Body of pancreas (tissue), 4 donors: ENCODE results near the gene SBF2.

Experiments
- POLR2A ChIP-seq, 3 donors: fragments of 450-650 bp; IDR thresholded peaks; one replicate each; pipeline ENCODE4 v1.6.1; 2016; ENCODE audit warnings: antibody characterized with exemption in 3 of 3, mild to moderate bottlenecking in 2 of 3
- TF ChIP-seq, protein P1 (sequence below), 7 experiments: fragments of 450-650 bp in 4 of 7; fragments of 200-600 bp in 3 of 7; sonication (generic) in 3 of 7; IDR thresholded peaks; one replicate each; pipeline ENCODE4 v1.5.1; 2016 to 2019; ENCODE audit warnings: antibody characterized with exemption in 7 of 7

DNA sequence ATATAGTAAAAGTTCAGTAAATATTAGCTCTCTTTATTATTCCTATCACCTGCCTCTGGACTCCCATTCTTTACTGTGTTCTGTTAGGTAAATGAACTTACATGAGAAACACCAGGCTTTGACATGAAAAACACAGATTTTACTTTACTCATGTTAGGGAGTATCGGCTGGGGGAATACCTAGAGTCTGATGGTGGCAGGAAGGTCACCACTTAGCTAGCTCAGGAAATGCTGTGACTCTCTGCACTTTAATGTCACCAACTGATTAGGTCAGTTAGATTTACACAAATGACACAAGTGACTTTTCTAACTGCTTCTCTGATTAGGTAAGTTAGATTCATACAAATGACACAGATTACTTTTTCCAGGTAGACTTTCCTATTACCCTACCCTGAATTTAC lies 405.1 kb downstream of the SBF2 start:
- TF ChIP-seq, protein P1, sequence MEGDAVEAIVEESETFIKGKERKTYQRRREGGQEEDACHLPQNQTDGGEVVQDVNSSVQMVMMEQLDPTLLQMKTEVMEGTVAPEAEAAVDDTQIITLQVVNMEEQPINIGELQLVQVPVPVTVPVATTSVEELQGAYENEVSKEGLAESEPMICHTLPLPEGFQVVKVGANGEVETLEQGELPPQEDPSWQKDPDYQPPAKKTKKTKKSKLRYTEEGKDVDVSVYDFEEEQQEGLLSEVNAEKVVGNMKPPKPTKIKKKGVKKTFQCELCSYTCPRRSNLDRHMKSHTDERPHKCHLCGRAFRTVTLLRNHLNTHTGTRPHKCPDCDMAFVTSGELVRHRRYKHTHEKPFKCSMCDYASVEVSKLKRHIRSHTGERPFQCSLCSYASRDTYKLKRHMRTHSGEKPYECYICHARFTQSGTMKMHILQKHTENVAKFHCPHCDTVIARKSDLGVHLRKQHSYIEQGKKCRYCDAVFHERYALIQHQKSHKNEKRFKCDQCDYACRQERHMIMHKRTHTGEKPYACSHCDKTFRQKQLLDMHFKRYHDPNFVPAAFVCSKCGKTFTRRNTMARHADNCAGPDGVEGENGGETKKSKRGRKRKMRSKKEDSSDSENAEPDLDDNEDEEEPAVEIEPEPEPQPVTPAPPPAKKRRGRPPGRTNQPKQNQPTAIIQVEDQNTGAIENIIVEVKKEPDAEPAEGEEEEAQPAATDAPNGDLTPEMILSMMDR (IDR thresholded peaks at IDR 0.05): no peak
- TF ChIP-seq POLR2A (IDR thresholded peaks at IDR 0.05): no peak
